Measurements from ENCODE around the gene ACP2.

DNA sequence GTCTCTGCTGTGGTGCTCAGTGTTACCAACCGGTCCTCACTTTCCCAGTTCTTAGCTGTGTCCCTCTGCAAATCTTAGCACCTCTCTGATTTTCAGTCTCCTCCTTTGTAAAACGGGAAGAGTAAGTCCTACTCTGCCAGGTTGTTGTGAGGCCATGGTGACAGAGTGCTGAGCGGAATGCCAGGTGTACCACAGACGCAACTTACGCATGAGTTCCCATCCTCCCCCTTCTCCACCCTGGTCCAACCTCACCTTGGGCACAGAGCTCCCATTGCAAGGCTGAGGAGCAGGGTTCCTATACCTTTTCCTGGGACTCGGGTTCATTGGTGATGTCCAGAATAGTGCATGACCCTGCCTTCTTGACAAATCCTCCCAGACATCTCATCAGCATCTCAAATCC is 41.2 kb downstream of the ACP2 start:
- TF ChIP-seq CTCF (IDR thresholded peaks at IDR 0.05) (no peak), HDAC2 (IDR thresholded peaks at IDR 0.05) (no peak), EP300 (IDR thresholded peaks at IDR 0.05) (no peak), E2F6 (IDR thresholded peaks at IDR 0.05; ENCODE audit: borderline replicate concordance, low read depth) (no peak)
- TF ChIP-seq, protein P1, sequence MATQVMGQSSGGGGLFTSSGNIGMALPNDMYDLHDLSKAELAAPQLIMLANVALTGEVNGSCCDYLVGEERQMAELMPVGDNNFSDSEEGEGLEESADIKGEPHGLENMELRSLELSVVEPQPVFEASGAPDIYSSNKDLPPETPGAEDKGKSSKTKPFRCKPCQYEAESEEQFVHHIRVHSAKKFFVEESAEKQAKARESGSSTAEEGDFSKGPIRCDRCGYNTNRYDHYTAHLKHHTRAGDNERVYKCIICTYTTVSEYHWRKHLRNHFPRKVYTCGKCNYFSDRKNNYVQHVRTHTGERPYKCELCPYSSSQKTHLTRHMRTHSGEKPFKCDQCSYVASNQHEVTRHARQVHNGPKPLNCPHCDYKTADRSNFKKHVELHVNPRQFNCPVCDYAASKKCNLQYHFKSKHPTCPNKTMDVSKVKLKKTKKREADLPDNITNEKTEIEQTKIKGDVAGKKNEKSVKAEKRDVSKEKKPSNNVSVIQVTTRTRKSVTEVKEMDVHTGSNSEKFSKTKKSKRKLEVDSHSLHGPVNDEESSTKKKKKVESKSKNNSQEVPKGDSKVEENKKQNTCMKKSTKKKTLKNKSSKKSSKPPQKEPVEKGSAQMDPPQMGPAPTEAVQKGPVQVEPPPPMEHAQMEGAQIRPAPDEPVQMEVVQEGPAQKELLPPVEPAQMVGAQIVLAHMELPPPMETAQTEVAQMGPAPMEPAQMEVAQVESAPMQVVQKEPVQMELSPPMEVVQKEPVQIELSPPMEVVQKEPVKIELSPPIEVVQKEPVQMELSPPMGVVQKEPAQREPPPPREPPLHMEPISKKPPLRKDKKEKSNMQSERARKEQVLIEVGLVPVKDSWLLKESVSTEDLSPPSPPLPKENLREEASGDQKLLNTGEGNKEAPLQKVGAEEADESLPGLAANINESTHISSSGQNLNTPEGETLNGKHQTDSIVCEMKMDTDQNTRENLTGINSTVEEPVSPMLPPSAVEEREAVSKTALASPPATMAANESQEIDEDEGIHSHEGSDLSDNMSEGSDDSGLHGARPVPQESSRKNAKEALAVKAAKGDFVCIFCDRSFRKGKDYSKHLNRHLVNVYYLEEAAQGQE (IDR thresholded peaks at IDR 0.05) = no peak

All from A549 (cell line).